ENCODE data around the gene NEK2.
"Not testable (repeated sequence)": the region's sequence is repeated elsewhere in the genome, so short reads cannot be mapped to it uniquely, and the experiment has no call there.

NEK2 gene

GRCh38 chr1:211675230-211676105 lies at the start of gene NEK2:
NEK2 (minus strand) TSS chr1:211675621; CDS start chr1:211675479, 142 bp downstream.
- DNase-seq (ENCODE audit: low read depth in 4 of 4, low spot score in 1 of 4): peak; percentile 41 to 80 (median 60)

GRCh38 chr1:211724687-211725196 lies 49.3 kb upstream of the NEK2 start:
- no peak for DNase-seq (ENCODE audit: low read depth in 4 of 4, low spot score in 1 of 4)

DNA sequence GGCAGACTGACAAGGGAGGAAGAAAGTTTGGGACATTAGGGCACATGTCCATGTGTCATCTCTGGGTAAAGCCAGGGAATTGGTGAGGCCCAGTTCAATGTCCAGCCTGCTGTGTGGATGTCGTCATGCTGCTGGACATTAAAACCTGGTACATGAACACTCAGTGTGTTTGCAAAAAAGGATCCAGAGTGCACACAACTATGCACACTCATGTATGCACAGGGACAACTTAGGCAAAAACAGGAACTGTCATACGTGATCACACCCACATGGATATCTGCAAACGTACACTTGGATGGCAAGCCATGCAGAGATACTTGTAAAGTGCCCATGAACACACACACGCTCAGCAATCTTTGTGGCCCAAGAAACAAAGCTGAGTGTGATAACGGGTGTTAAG lies 47.9 kb upstream of the NEK2 start:
- DNase-seq (ENCODE audit: low read depth in 4 of 4, low spot score in 1 of 4): no peak

- no peak for DNase-seq (ENCODE audit: low read depth in 4 of 4, low spot score in 1 of 4)
These were observed 47.1 kb upstream of the NEK2 start for GRCh38 chr1:211722277-211723175.

DNA sequence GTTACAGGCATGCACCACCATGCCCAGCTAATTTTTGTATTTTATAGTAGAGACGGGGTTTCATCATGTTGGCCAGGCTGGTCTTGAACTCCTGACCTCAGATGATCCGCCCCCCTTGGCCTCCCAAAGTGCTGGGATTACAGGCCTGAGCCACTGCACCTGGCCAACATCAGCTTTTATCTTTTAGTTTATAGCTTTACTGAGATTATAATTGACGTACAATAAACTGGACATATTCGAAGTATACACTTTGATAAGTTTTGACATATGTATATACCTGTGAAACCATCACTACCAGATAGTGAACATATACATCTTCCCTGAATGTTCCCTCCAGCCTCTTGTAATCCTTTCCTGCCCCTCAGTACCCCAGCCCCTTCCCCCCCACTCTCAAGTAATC lies 41.1 kb upstream of the NEK2 start:
- not testable (repeated sequence) for DNase-seq (ENCODE audit: low read depth in 4 of 4, low spot score in 1 of 4)

- no peak for DNase-seq (ENCODE audit: low read depth in 4 of 4, low spot score in 1 of 4)
These were observed 40.5 kb upstream of the NEK2 start for GRCh38 chr1:211715971-211716370.

DNA sequence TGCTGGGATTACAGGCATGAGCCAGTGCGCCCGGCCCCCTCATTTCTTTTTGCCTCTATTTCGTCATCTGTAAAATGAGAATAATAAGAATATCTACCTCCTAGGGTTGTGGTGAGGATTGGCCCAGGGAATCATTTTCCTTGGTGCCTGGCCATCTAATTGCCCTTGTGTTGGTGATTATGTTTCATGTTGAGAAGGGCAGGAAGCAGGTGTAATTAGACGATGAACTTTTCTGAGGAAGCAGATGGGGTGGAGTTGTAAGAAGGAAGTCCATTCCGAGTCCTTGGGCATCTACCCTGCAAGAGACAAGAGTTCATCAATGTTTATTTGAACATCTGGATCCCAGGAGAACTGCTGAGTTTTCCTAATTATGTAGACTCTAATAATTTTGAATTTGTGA lies 38.7 kb upstream of the NEK2 start:
- no peak for DNase-seq (ENCODE audit: low read depth in 4 of 4, low spot score in 1 of 4)

- no peak for DNase-seq (ENCODE audit: low read depth in 4 of 4, low spot score in 1 of 4)
These were observed 37.8 kb upstream of the NEK2 start for GRCh38 chr1:211713231-211713630.

DNA sequence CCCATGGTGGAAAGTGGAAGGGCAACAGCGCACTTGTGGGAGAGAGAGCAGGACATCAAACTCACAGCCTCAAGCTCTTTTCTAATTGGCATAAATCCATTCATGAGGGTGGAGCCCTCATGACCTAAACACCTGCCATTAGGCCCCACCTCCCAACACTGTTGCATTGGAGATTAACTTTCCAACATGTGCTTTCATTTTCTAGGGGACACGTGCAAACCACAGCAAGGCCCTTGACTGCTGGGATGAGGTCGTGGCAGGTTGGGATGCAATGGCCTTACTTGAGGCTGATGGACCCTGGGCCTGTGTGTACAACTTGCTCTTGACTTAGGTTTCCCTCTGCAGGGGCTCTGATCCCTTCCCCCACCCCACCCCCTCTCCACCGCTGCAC lies 35.9 kb upstream of the NEK2 start:
- DNase-seq (ENCODE audit: low read depth in 4 of 4, low spot score in 1 of 4): no peak

DNA sequence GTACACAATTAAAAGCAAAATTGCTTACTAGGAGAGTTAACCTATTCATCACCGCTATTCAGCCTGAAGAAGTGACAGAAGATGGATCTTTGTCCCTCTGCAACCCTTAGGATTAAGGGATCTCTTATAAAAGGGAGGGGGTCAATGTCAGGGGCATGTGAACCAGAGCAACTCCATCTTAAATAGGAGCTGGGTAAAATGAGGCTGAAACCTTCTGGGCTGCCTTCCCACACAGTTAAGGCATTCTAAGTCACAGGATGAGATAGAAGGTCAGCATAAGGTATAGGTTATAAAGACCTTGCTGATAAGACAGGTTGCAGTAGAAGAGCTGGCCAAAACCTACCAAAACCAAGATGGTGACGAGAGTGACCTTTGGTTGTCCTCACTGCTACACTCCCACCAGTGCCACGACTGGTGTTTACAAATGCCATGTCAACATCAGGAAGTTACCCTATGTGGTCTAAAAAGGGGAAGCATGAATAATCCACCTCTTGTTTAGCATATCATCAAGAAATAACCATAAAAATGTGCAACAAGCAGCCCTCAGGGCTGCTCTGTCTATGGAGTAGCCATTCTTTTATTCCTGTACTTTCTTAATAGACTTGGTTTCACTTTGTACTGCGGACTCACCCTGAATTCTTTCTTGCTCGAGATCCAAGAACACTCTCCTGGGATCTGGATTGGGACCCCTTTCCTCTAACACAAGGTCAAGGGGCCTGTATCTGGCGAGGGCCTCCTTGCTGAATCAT lies 35.3 kb upstream of the NEK2 start:
- no peak for DNase-seq (ENCODE audit: low read depth in 4 of 4, low spot score in 1 of 4)

GRCh38 chr1:211708926-211709325 lies 33.5 kb upstream of the NEK2 start:
- DNase-seq (ENCODE audit: low read depth in 4 of 4, low spot score in 1 of 4): no peak

GRCh38 chr1:211708006-211708405 lies 32.6 kb upstream of the NEK2 start:
- no peak for DNase-seq (ENCODE audit: low read depth in 4 of 4, low spot score in 1 of 4)

GRCh38 chr1:211705467-211706091 lies 30.2 kb upstream of the NEK2 start:
- no peak for DNase-seq (ENCODE audit: low read depth in 4 of 4, low spot score in 1 of 4)

DNA sequence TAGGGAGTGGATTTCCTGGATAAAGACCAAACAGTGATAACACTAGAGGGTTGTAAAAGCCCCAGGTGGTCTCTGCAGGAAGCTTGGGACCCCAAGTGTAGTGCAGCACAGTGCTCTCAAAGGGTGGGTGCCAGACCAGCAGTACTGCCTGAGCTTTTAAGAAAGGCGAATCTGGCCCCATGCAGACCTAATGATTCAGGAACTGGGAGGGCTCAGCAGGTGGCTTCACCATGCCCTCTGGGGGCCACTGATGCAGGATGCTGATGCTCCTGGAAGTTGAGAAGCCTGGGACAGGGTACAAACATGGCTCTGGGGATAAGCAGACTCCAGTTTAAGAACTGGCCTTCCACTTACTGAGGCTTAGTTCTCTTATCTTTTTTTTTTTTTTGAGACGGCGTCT lies 29.1 kb upstream of the NEK2 start:
- no peak for DNase-seq (ENCODE audit: low read depth in 4 of 4, low spot score in 1 of 4)

- no peak for DNase-seq (ENCODE audit: low read depth in 4 of 4, low spot score in 1 of 4)
These were observed 28.6 kb upstream of the NEK2 start for GRCh38 chr1:211703812-211704537.

DNA sequence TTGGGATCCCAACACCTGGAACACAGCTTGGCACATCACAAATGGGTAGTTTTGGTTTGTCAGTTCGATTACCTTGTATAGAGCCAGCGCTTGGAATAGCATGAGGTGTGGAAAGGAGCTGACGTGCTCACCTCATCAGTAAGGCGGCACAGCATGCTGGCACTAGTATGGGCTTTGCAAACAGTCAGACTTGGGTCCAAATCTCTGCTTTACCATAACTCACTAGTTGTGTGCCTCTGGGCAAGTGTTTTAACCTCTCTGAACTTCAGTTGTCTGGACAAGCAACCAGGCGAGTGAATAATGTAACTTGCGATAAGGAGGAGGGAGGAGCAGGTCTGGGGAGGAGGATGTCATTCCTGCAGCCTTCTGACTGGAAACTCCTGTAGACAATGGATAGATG lies 26.3 kb upstream of the NEK2 start:
- DNase-seq (ENCODE audit: low read depth in 4 of 4, low spot score in 1 of 4): no peak

- no peak for DNase-seq (ENCODE audit: low read depth in 4 of 4, low spot score in 1 of 4)
These were observed 23.6 kb upstream of the NEK2 start for GRCh38 chr1:211699059-211699458.

DNA sequence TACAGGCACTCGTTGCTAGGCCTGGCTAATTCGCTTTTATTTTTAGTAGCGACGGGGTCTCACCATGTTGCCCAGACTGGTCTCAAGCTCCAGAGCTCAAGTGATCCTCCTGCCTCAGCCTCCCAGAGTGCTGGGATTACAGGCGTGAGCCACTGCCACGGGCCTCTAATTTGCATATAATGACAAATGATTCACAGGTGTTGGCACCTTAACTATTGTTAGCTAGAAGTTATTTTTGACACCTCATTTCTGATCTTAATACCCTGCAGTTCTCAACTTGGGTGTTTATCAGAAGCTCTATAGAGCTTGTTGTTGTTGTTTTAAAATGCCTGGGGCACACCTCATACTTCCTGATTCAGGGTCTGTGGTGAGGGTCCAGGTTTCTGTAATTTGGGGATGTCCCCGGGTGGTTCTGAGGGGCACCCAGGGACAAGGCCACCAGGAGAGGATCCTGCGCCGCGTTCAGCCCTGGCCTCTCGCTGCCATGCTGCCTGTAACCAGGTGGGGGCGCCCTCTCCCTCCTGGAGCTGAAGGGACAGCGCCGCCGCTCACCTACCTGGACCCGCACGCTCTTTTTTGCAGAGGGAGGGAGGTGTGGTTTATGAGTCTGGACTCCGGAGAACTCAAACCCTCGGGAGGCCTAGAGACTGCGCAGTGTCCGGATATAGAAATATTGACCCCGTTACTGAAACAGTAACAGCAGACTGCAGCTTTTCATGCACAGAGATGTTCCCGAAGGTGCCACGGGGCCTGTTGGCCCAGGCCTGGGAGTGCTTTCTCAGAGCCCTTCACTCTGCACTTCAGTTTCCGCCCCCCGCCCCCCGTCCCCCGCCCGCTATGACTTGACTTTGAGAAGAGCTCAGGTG lies 23.0 kb upstream of the NEK2 start:
- DNase-seq (ENCODE audit: low read depth in 4 of 4, low spot score in 1 of 4): peak; percentile 67 to 73 (median 70)

- no peak for DNase-seq (ENCODE audit: low read depth in 4 of 4, low spot score in 1 of 4)
These were observed 21.9 kb upstream of the NEK2 start for GRCh38 chr1:211697356-211697755.

Data from stimulated activated CD4-positive, alpha-beta T cell treated with anti-CD3 and anti-CD28 coated beads, Interleukin-1b, Interleukin-23, amount 100 ng/mL, for 24 hours (primary cell).